Smooth muscle cell (in vitro differentiated cells): ENCODE results near the gene MPRIP. TPM values are rescaled to one million over a fixed set of nuclear protein-coding genes. Genes with fewer than 3 reads are reported as not detected.

Source experiments
- DNase-seq: peaks from one replicate; lab custom pipeline; 2025; ENCODE audit not compliant: unreplicated experiment; lab: John Stamatoyannopoulos, UW
- H2AFZ ChIP-seq: fragments of 200-600 bp; sonication (generic); 2 replicates; pipeline ENCODE4 v1.6.0; 2016; ENCODE audit warnings: antibody characterized with exemption, low read depth, mild to moderate bottlenecking
- H3F3A ChIP-seq: fragments of 200-600 bp; sonication (generic); 2 replicates; pipeline ENCODE4 v1.6.0; 2017; ENCODE audit warnings: antibody characterized with exemption, low read depth
- H3K27ac ChIP-seq: fragments of 200-600 bp; sonication (generic); 2 replicates; pipeline ENCODE4 v1.5.1; 2016; ENCODE audit warnings: low read depth, mild to moderate bottlenecking
- H3K27me3 ChIP-seq: fragments of 200-600 bp; sonication (generic); 2 replicates; pipeline ENCODE4 v1.6.1; 2016; ENCODE audit warnings: low read depth, mild to moderate bottlenecking
- H3K36me3 ChIP-seq: fragments of 200-600 bp; sonication (generic); 2 replicates; pipeline ENCODE4 v1.5.1; 2016; ENCODE audit warnings: low read depth
- H3K4me1 ChIP-seq: fragments of 200-600 bp; sonication (generic); 2 replicates; pipeline ENCODE4 v1.5.1; 2016; ENCODE audit warnings: low read depth
- H3K4me2 ChIP-seq: fragments of 200-600 bp; sonication (generic); 2 replicates; pipeline ENCODE4 v1.6.0; 2016; ENCODE audit warnings: mild to moderate bottlenecking
- H3K4me3 ChIP-seq: fragments of 200-600 bp; sonication (generic); 2 replicates; pipeline ENCODE4 v1.5.1; 2016; ENCODE audit warnings: mild to moderate bottlenecking
- H3K79me2 ChIP-seq: fragments of 200-600 bp; sonication (generic); 2 replicates; pipeline ENCODE4 v1.6.0; 2016; ENCODE audit warnings: low read depth, mild to moderate bottlenecking
- H3K9ac ChIP-seq: fragments of 200-600 bp; sonication (generic); 2 replicates; pipeline ENCODE4 v1.6.0; 2016; ENCODE audit warnings: low read depth
- H3K9me3 ChIP-seq: fragments of 200-600 bp; sonication (generic); replicated peaks from 2 replicates; pipeline ENCODE4 v1.5.1; 2016; ENCODE audit warnings: low read depth
- H4K20me1 ChIP-seq: fragments of 200-600 bp; sonication (generic); 2 replicates; pipeline ENCODE4 v1.6.0; 2016; ENCODE audit warnings: low read depth
- CTCF ChIP-seq: fragments of 200-600 bp; sonication (generic); IDR thresholded peaks from 2 replicates; pipeline ENCODE4 v1.5.1; 2017; ENCODE audit warnings: borderline replicate concordance, mild to moderate bottlenecking, antibody characterized with exemption; ENCODE audit not compliant: insufficient read depth, poor library complexity, severe bottlenecking
- WGBS: methylation state at CpG from one replicate; pipeline ENCODE4 v1.1.7; 2016; ENCODE audit warnings: low lambda C conversion rate; 5-methylcytosine and 5-hydroxymethylcytosine counted together
- polyA plus RNA-seq: library from polyadenylated mRNA; unstranded; fragments of >200 nt; fragmentation: Nextera tagmentation; extraction: Ambion mirVana; gene quantifications from 2 replicates; pipeline ENCODE4 v1.2.1, GENCODE V29; 2016
- total RNA-seq: library from RNA; depleted of rRNA; stranded (reverse); fragments of >200 nt; gene quantifications from 2 replicates; pipeline ENCODE4 v1.2.3, GENCODE V29; 2014

The MPRIP gene
- total and polyA plus RNA-seq, 2 experiments from 2014 or later: 58.8 to 69.3 TPM

GRCh38 chr17:17229416-17230384 is 187.4 kb downstream of the MPRIP start:
- peaks cover 29% of the 10 kb centered on the region for H4K20me1 ChIP-seq
- no peak overlapping the region for H3K4me3 ChIP-seq
- peaks cover 16% of the 10 kb centered on the region for H3K36me3 ChIP-seq
- H3K27me3 ChIP-seq: no peaks in the 10 kb centered on the region
- no peak for TF ChIP-seq CTCF
- no peak overlapping the region for H2AFZ ChIP-seq
- no peak overlapping the region for H3K9ac ChIP-seq
- H3K4me2 ChIP-seq: no peak overlapping the region
- WGBS: 93% methylated on average over 26 of the region's 26 CpGs
- peaks cover 11% of the 10 kb centered on the region for H3K79me2 ChIP-seq
- H3K4me1 ChIP-seq: no peaks in the 10 kb centered on the region
- no peak overlapping the region for H3K27ac ChIP-seq
- no peaks in the 10 kb centered on the region for H3K9me3 ChIP-seq
- DNase-seq: no peak
- no peaks in the 10 kb centered on the region for H3F3A ChIP-seq

- H3K4me2 ChIP-seq: no peak overlapping the region
- H4K20me1 ChIP-seq: peaks cover 43% of the 10 kb centered on the region
- H3K79me2 ChIP-seq: peaks cover 32% of the 10 kb centered on the region
These were observed 189.5 kb downstream of the MPRIP start for GRCh38 chr17:17231621-17232302.

GRCh38 chr17:17232303-17232621 is 190.0 kb downstream of the MPRIP start:
- H3K36me3 ChIP-seq: no peaks in the 10 kb centered on the region
- H3K79me2 ChIP-seq: peaks cover 34% of the 10 kb centered on the region
- H3F3A ChIP-seq: no peaks in the 10 kb centered on the region
- H3K27ac ChIP-seq: no peak overlapping the region
- peaks cover 43% of the 10 kb centered on the region for H4K20me1 ChIP-seq
- no peaks in the 10 kb centered on the region for H3K27me3 ChIP-seq
- no peak overlapping the region for H3K4me2 ChIP-seq
- no peak for DNase-seq
- H3K9me3 ChIP-seq: no peaks in the 10 kb centered on the region
- H3K4me3 ChIP-seq: no peak overlapping the region
- H2AFZ ChIP-seq: no peak overlapping the region
- peaks cover 9% of the 10 kb centered on the region for H3K4me1 ChIP-seq
- WGBS: 99% methylated on average over 11 of the region's 11 CpGs
- no peak for TF ChIP-seq CTCF
- no peak overlapping the region for H3K9ac ChIP-seq

More at GRCh38 chr17:17231621-17232302, 189.5 kb downstream of the MPRIP start:
- Histone ChIP-seq H3F3A (no peaks in the 10 kb centered on the region), H2AFZ (no peak overlapping the region), H3K9me3 (no peaks in the 10 kb centered on the region), H3K27ac (no peak overlapping the region), H3K27me3 (no peaks in the 10 kb centered on the region), H3K36me3 (peaks cover 2% of the 10 kb centered on the region), H3K9ac (no peak overlapping the region), H3K4me3 (no peak overlapping the region), H3K4me1 (peaks cover 9% of the 10 kb centered on the region)
- no peak for TF ChIP-seq CTCF
- WGBS: 96% methylated on average over 16 of the region's 16 CpGs
- no peak for DNase-seq
